NCI-H1417 (cell line): ENCODE results near the gene PARP8.
A peak's percentile ranks its signal among the peaks of the same experiment; 100 is the strongest.

Experiments
- DNase-seq, 3 experiments: peaks; one replicate each; lab custom pipeline; 2025; lab: John Stamatoyannopoulos, UW

PARP8 gene

DNA sequence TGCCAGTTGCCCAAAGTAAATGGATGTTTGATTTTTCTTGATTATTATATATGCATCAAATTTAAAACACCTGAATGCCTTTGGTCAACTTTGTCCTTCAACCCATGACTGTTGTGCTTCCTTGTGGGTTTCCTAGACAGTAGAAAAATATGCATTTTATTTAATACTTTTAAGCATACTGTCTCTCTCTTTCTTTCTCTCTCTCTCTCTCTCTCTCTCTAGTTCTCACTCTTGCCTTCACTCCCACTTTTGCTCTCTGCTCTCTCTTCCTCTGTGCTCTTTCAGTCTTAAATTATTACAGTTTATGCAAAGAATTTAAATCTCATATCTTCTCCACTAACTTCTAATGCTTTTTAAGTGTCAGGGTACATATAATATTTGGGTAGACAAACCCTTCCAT, 173.0 kb downstream of the PARP8 start:
- DNase-seq: no peak

DNA sequence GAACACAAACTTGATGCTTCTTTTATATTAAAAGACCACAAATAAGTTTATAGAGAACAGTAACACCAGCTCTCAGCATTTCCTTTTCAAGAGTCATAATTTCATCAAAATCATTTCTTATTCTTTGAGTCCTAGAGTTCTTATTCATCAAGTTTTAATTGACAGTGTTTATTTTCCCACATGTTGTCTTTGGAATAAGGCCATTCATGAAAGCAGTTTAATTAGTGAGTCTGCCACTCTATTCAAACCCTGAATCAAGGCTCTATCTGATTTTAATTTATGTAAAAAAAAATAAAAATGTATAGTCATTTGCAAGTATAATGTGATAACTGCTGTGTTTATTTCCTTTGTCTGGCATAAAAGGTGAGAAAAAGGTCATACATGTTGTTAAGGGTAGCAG, 176.7 kb downstream of the PARP8 start:
- no peak for DNase-seq

DNA sequence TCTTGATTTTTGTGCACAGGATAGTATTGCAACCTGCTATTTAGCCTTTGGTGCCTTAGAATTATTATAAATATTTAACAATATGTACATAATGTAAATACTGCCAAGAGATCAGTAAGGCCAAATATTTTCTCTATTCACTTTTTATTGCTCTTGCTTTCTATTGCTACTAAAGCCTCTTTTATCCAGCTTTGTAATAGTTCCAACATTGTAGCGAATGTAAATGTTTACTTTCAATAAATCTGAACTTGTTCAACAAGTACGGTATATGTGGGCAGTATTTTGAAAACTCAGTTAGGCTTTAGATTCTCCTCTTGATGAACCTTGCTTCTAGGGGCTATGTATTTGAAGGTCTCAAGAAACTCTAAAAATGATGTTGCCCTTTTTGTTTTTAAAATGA, 179.8 kb downstream of the PARP8 start:
- DNase-seq: no peak

DNA sequence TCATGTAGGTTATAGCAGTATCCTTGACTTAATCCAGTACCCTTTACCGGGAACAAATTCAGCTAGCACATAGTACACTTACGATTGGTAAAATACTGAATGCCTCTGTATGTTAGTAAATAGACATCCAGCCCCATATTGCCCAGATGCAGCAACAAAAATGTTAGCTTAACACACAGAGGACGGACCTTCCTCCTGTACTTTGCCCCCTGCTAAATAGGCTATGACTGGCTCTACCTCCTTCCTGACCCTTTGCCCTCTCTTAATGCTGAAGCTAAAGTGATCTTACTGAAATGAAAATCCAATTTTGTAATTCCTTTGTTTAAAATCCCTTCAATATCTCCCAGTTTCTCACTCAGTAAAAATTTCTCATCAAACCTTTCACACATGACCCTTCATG, 183.1 kb downstream of the PARP8 start:
- DNase-seq: no peak

DNA sequence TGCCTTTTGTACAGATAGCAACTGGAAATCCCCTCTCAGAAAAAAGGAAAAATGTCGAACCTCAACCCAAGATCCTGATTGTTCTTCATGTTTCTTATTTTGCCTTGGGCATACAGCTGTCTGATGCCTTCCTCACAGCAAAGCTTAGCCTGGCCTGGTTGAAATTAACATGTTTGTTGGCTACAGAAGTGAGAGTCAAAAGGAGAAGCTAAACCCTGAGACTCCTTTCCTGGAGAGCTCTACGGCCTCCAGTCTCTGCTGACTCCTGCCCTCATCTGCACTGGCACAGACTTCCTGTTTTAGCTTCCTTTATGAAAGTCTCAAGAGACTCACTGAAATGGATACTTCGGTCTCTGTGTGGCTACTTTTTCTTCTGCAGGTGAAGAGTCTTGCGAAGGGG, 186.7 kb downstream of the PARP8 start:
- no peak for DNase-seq

DNA sequence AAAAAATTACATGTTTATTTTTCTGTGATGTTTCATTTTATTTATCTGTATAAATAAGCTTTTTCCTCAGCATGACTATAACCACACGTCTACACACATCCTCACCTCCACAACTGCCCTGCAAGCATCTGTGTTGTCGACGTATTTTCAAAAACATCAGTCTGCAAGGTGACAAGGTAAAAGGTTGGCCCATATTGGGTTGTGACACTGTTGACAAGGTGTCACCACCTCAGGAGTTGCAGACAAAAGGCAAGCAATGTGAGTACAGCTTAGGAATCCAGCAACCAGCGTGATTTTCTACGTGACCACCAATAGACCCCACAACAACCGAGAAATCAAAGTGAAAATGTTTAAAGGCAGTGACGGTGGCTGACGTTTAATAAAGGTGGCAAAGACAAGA, 187.6 kb downstream of the PARP8 start:
- DNase-seq: no peak

DNA sequence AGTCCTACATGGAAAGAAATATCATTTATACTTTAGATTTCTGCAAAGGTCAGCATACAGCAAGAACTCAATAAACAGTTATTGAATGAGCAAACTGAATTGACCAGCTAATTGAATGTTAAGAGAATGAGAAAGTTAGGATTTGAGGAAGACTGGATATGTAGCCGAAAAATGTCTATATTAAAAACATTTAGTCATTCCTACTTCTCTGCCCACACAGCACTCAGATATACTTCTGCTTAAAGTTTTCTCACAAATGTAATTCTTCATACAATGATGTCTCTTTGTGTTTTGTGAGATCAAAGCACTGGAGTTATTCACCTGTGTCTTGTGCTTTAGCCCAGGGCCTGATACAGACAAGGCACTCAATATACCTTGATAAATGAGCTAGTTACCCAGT, 188.6 kb downstream of the PARP8 start:
- no peak for DNase-seq

DNA sequence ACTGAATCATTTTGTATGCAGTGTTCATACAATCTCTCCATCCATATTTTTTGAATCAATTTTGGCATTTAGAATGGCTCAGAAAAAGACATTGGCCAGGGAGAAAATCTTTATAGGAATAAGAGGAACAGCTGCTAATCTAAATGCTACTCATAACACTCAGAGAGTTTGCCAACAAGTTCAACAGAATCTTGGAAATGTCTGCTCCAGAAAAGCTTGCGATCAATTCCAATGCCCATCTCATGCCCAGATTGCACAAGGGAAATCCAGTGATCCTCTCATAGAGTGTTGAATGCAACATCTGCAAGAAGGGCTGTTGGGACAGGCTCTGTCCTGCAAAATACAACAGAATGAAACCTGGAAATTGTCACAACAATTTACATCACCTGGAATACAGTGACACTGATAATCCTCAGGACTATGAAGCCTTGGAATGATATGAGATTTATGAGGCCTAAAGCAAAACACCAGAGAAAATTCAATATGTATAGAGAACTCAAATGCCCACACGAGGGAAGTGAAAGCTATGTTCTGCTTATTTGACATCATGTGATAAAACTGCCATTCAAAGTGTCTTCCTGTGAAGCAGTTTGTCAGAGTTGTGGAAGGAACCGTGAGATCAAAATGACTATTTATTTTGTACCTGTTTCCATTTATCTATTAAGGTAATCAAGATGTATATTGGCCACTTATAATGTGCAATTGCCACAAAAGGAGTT, 190.1 kb downstream of the PARP8 start:
- no peak for DNase-seq

DNA sequence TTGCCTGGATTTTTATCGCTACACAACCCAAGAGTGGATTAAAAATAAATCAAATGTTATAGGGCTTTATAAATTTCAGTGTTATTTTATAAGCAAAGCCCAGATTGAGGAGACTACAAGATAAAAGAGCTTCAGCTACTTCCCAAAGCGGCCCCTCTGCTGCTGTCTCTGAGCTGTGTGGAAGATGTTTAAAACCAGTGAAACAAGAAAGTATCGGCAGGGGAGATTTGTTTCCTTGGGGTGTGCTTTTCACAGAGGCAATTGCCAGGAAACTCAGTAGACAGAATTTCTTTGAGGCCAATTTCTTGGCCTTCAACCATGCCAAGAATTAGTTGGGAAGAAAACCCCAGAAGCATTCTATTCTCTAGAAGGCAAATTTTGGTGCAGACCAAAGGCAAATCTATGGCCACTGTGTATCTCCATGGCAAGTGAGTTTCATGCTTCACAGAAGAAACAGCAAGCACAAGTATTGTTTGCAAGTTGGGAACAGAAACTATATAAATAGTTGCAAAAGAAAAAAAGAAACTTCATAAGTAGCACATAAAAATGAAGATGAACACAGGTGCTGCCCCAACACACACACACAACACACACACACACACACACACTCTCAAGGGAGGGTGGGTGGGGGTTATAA, 197.2 kb downstream of the PARP8 start:
- DNase-seq: no peak

DNA sequence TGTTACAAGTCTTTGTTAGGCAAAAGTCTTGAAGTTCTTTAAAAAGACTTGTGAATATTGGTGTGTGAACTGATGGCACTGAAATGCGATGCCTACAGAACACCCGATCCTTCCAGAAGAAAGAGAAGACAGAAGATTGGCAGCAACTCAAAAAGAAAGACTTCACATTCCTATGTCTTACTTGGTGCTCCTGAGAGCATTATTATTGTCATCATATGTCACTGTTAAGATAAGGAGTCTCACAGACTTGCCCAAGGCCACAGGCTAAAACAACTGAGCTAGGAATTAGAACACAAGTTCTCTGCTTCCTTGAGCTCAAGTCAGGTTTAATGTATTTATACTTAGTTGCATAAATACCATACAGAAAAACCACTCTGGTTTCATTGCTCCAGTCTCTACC, 198.0 kb downstream of the PARP8 start:
- DNase-seq: no peak

DNA sequence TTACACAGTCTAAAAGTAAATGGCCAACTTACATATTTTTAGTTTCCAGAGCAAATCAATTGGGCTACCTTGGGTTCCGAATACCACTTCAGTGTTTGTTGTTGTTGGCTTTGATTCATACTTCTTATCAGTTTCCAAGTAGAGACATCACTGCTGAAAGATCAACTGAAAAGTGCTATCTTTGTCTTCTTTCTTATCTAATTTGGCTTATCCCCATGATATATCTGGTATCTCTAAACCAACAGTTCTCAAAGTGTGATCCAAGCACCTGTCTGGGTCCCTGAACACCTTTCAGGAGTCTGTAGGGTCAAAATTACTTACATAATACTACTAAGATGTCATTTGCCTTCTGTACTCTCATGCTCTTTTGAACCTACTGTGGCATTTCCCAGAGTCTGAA, 200.0 kb downstream of the PARP8 start:
- DNase-seq: no peak

DNA sequence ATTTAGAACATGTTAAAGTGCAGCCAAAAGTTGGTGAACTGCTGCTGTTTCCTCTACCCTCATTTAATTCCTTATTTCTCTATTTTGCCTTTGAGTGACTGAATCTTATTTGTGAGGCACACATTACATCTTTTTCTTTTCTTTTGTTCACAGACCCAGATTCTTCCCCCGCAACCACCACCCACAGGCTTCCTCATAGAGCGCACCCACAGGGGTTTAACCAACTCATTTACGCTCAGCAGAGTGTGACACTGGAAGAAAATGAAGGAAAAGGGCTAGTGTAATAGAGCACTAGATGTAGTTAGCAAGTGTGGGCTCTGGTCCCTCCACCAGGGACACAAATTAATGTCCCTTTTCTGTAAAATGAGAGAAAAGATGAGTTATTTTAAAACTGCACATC, 200.7 kb downstream of the PARP8 start:
- no peak for DNase-seq

DNA sequence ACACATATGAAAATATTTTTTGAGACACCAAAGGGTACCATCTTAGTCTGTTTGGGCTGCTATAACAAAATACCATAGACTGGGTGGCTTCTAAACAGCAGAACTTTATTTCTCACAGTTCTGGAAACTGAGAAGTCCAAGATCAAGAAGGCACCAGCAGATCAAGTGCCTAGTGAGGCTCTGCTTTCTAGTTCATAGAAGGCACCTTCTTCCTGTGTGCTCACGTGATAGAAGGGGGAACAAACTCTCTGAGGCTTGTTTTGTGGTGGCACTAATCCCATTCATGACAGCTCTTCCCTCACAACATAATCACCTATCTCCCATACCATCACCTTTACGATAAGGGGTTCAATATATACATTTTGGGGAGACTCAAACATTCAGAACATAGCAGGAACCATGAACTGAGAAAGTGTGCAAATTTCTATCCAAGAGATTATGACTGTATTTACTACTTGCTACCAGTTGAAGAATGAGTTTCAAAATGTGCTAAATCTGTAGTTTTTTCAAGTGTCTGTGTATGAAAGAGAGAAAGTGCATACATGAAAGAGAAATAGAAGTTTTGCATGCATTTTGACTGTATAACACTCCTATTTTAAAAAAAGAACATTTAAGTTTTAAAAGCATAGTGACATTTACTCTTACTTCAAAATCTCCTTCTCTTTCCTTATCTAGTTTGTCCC, 207.3 kb downstream of the PARP8 start:
- no peak for DNase-seq

DNA sequence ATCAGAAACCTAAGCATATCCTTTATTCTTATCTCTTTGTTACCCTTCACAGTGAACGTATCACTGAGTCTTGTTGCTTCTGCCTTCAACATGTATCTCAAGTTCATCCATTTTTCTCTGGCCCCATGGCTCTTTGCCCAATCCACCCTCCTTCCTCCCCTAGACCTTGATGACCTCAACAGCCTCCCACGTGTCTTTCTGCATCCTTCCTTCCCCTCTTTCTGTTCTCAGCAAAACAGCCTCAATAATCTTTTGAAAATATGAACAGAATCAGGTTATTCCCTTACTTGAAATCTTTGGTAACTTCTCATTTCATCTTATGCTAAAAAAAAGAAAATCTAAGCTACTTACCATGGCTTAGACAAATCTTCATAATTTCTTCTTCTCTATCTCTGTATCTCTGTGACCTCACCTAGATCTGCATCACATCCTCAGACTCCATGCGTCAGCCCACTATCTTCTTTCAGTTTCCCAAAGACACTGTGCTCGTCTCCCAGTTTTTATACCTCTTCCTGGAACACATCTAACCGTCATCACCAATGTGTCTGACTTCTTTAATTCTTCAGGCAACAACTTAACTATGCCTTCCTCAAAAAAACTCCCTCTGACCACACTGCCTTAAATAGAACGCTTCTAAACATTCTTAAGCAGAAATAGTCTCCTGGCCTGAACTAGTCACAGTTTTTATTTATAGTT, 208.0 kb downstream of the PARP8 start:
- no peak for DNase-seq

DNA sequence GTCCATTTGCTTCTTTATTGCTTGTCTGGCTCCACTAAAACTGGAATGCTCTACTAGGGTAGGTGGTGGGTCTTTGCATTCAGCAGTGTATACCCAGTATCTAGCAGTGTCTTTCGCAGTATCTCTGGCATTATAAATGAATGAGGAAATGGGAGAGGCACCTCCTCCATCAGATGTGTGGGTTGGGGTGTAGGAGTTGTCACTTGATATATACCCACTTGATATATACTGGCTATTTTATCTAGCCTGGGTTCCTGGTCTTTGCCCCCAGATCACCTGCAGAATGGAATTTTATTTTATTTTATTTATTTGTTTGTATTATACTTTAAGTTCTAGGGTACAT, 208.5 kb downstream of the PARP8 start:
- no peak for DNase-seq

DNA sequence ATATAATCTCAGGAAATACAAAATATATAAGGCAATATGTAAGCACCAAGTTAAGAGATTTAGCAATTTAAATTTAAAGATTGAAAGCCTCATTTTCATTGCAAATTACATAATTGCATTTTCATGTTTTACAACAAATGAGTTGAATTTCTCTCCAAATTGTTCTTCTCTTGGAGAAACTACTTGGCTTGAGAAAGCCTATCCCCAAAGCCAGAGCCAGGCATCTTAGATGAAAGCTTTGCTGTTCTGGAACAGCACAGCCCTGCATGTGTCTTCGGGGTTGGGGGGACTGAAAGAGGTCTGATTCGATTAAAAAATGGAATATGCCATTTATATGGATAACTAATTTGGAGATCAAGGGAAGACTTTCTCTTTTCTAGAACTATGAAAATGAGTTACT, 212.0 kb downstream of the PARP8 start:
- no peak for DNase-seq

DNA sequence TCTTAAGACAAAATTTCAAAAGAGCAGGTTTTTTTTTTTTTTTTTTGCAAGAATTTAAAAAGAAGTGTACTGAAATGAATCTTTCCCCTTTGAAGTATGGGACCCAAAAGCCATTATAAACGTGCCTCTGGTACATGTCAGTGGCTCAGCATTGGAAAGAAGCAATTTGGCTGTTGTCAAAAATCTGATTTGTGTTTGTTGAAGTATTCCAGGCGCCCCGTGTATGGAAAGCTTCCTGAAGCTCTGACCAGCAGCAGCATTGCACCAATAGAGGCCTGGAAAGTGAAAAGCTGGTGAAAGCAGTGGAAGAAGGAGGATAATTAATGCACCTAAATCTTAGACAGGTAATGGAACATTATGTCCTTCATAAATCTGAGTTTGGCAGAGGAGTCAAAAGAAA, 215.0 kb downstream of the PARP8 start:
- DNase-seq: no peak

DNA sequence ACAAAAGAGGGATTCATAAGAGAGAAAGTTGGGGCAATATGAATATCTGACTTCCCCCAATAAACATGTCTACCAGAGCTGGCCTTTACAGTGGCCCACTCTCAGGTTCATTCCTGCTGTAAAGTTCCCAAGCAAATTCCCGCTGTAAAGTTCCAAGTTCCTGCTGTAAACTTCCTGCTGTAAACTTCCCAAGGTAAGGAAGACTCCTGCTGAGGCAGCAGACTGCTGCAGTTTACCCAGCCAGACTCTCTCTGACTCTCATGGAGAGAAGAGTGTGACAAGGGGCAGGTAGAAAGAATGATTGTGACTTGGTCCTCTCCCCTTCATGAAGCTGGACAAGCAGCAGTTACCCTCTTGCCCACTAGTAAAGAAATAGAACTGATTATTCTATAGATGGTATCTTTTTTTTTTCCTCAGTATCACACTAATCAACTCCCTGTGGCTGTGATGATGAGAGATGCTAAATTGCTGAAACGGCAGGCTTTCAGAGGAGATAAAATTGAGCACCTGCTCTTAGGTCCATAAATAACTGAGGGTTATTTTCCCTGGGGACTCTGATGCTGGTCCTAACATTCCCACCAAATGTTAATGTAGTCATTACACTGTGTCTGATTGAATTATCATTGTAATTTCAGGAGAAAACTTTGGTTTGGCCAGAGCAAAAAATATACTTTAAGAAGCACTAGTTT, 220.4 kb downstream of the PARP8 start:
- DNase-seq: peak in 2 of 3 experiments; percentile 63 to 66

DNA sequence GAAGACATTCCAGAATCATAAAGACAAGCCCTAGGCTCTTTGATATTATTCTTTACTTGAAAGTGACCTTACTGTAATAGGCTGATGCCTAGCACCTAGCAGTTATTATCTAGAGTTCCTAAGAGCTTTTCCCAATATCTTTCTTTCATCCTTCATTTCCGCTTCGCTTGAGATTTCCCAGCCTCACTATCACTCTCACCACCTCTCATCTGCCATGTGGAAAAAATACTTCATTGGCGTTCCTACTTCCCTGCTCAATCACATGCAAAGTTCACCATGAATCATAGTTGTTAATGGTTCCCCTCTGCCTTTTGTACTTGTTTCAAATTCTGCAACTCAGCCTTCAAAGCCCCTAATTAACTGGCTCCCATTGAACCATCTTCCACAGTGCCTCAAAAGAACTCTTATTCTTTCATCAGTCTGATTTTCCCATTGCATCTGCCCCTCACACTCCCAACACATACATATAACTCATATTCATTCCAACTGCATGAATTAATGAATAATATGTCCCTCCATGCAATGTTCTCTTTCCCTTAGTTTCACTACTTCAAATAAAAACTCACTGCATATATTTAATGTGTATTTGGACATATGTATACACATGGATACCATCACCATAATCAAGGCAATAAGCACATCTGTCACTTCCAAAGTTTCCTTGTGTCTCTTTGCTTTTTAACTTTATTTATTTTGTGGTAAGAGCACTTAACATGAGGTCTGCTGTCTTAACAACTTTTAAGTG, 221.6 kb downstream of the PARP8 start:
- DNase-seq: peak in 1 of 3 experiments; percentile 53

DNA sequence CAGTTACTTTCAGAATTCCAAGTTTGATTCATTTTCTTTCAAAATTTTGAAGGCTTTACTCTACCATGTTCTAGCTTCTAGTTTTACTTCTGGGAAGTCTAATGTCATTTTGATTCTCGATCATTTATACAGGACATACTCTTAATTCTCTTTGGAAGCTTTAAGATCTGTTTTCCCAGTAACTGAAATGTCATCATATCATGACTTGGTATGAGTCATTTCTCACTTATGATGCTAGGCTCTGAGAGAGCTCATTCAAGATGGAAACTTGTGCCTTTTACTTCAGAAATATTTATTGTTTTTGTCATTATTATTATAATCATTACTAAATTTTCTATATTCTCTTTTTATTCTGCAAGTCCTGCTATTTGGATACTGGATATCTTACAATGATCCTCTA, 222.3 kb downstream of the PARP8 start:
- DNase-seq: no peak

DNA sequence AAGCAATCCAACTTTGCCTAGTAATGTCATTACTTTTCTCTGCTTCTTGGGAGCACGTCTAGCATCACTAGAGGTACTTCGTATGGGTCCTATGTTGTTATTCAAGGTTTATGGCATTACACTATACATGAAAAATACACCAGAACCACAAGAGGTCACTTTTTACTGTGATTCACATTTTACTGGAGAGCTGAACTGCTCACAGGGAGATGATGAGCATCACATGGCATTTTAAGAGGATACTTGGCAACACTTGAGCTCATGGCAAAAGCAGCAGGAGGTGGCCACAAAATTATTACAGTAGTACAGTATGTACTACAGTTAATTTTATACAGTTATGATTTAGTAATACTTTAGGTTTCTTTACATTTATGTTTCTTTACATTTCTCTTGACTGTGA, 223.4 kb downstream of the PARP8 start:
- DNase-seq: peak; percentile 8 to 97 (median 75)
